Measurements from ENCODE around the gene RPL3.

Gene RPL3

DNA sequence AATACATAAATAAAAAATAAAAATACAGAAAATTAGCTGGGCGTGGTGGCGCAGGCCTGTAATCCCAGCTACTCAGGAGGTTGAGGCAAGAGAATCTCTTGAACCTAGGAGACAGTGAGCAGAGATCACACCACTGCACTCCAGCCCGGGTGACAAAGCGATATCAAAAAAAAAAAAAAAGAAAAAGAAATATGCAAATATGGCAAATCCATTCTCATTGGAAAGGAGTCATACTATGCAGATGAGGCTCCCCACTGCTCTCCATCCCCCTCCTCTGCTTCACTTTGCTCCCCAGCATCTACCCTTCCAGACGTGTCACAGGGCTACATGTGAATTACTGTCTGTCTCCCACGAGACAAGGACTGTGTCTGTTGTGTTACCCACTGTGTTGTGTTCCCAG, 38.3 kb downstream of the RPL3 start:
- DNase-seq = no peak

DNA sequence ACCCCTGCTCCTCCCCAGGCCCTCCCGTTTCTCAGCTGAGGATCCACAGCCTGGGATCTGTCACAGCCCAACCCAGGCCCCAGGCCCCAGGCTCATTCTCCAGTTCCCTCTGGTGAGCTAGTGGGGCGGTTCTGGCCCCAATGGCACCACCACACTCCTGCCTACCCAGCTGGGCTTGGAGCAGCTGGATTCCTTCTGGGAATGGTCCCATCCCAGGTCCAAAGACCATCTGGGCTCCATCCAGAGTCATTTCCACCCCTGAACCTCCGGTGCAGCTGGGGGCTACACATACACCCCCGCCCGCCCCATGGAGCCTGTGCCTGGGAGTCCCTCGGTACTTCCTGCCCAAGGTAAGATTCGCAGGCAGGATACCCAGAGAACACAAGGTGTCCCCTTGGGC, 39.2 kb downstream of the RPL3 start:
- DNase-seq = no peak

DNA sequence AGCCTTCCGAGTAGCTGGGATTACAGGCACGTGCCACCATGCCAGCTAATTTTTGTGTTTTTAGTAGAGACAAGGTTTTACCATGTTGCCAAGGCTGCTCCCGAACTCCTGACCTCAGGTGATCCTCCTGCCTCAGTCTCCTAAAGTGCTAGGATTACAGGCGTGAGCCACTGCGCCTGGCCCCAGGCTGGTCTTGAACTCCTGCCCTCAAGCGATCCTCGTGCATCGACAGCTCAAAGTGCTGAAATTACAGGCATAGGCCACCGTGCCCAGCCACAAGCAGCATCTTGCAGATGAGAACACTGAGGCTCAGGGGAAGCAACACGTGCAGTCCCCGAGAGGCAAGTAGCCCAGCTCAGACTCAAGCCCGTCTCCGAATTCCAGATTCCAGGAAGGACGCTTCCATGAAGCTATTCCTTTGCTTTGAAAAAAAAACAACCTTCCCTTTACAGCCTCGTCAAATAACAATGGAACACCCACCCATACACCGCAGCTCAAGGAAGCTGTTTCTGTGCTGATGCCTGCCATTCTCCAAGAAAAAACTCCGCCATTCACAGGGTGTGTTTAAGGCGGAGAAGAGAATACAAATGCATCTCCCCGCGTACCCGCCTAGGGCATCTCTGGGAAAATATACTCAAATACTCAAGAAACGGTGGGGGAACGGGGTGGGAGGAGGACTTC, 40.1 kb downstream of the RPL3 start:
- no peak for DNase-seq

DNA sequence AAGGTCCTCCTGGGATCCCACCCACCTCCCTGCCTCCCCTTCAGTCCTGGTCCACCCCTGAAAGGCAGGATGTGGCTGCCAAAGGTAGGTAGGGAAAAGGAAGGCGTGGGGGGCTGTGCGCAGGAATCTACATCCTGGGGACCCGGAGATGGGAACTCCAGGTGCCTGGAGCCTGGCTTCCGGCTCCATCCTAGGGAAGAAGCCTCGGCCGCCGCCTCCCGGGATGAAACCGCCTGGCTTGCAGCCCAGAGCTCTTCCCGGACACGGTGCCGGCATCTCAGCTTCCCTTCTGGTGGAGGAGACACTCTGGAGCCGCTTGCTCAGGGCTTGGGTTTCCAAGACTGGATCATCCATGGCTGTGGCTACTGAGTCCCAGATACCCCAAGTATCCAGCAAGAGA, 41.4 kb downstream of the RPL3 start:
- no peak for DNase-seq

DNA sequence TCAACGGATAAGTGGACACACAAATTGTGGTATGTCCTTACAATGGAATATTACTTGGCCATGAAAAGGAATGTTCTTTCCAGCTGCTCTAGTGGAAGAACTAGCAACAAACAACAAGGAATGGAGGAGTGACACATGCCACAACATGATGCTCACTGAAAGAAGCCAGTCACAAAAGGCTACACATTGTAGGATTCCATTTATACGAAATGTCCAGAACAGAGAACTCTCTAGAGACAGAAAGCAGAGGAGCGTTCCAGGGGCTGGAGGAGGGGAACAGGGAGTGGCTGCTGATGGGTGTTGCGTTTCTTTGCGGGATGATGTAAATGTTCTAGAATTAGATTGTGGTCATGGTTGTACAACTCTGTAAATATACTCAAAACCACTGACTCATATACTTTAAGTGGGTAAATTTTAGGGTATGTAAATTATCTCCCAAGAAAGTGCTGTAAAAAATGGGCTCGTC, 42.2 kb downstream of the RPL3 start:
- DNase-seq = no peak

DNA sequence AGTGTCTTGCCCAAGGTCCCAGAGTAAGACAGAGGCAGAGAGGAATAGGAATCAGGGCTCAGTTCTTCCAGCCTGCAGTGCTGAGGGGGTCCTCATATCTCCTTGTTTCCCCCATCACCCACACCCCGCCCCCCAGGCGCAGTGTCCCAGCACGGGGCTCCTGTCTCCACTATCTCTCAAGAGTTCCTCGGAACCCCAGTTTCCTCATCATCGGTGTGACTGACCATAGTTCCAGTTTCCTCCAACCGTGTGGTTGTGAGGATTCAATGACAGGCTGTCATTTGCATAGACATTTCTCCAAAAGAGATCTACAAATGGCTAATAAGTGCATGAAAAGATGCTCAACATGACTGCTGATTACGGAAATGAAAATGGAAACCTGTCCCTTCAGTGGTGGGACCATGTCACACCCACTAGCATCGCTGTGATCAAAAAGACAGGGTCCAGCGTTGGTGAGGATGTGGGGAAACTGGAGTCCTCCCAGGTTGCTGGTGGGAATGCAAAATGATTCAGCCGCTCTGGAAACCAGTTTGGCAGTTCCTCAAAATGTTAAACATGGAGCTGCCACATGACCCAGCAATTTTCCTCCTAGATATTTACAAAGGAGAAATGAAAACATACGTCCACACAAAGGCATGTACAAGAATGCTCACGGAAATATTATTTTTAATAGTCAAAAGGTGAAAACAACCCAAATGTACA, 42.8 kb downstream of the RPL3 start:
- no peak for DNase-seq

DNA sequence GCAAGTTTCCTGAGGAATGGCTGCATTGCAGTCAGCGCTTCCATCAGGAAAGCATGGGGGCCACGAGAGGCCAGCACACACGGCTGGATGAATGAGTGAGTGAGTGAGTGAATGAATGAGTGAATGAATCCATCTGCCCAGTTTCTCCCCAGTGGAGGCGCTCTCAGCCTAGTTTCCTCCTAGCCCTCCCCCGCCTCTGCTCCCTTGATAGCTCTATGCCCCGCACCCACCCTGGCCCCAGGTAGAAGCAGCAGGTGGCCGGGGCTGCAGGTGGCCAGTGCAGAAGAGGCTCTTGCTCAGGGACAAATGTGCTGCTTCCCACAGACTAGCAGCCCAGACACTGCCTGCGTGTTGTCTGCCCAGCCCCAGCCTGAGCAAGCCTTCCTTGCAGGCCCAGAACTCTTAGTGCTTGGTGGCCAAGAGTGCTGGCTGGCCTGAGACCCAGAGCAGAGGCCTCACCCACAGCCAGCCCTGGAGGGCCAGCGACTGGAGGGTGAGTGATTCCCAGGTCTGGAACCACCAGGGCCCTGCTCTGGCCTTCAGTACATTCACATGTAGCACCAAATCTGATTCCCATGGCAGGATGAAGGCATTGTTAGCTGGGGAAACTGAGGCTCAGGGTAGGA, 43.5 kb downstream of the RPL3 start:
- no peak for DNase-seq

DNA sequence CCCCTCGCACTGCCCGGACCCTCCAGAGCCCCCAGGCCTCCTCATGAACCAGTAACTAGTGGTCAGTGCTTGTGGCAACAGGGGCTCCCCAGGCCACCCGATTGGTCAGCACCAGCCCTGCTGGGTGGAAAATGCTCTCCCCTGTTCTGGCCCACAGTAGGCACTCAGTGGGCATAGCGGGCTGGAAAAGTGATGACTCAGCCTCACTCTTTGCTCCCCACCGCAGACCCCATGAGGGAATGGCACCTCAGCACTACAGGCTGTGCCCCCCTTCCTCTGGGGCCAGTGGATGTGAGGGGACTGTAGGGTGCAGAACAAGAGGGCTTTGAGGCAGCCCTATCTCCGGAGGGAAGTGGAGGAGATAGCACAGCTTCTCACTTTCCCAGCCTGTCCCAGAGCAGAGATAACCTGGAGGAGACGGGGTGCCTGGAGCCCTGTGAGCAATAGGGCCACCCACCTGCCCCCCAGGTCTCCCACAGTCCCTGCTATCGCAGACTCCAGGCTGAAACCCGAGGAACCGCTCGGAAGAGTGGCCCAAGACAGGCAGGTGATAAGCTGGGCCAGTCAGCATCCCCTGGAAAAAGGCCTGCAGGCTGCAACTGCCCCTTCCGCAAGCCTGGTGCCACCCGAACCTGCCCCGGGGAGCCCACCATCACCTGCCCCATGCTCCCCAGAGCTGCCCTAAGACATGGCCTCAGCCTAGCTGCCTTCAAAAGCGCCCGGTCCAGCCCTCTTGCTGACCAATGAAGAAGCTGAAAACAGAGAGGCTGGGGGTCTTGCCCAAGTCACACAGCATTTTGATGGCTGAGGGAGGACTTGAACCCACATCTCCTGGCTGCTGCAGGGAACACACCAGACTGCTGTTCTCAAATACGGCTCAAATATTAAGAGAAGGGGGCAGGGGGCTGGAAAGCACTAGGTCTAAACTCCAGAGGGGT, 45.2 kb downstream of the RPL3 start:
- DNase-seq = no peak

DNA sequence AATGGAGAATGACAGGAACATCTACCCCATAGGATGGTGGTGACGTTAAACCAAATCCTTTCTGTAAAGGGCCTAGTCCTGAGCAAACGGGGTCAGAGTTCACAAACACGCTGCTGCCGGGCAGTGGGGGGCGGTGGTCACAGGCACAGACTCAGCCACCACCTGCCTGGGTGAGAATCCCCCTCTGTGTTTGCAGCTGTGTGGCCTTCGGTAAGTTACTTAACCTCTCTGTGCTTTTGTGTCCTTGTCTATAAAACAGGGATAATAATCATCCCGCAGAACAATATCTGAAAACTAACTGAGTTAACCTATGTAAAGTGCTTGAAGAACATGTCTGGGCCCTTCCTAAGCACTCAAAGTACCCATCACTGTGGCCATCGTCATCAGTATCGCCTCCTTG, 48.6 kb downstream of the RPL3 start:
- no peak for DNase-seq

DNA sequence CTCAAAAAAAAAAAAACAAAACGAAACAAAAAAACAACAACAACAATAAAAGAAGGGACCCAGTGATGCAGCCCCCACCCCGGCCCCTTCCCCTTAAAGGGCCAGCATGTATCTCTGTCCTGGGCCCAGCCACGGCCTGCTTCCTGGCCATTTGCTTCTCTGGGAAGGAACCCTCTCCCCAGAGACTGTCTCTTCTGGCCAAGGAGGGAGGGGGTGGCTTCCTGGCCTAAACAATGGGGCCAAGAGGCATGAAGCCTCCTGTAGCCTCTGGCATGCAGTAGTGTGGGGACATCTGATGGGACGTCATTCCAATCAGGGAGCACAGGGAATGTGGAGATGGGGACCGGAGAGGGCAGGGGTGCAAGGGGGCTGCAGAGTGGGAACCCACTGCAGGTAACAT, 49.1 kb downstream of the RPL3 start:
- DNase-seq = no peak

DNA sequence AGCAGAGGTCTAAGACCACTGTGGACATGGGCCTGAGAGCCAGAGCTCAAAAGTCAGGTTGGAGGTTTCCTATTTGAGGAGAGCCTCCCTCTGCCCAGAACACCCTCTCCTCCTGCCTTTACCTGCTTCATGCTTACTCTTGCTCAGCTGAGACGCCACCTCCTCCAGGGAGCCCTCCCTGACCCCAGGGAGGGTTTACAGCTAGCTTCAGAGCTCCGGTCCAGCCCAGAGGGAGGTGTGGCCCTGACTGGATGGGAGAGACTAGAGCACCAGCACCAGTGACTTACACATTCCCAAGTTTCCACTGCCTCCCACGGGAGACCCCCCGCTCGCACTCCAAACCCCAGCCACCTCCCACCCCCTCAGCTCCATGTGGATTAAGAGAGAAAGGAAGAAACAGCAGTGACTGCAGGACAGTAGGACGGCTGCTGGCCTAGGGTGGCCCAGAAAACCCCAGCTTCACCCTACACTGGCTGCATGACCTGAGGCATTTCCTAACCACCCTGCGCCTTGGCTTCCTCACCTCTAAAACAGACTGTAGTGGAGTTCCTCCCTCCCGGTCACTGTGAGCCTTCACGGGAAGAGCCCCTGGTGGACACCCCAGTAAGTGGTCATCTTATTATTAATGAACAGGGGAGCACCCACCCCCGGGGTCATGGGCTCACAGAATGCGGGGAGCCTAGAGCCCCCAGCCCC, 50.2 kb downstream of the RPL3 start:
- DNase-seq = no peak

DNA sequence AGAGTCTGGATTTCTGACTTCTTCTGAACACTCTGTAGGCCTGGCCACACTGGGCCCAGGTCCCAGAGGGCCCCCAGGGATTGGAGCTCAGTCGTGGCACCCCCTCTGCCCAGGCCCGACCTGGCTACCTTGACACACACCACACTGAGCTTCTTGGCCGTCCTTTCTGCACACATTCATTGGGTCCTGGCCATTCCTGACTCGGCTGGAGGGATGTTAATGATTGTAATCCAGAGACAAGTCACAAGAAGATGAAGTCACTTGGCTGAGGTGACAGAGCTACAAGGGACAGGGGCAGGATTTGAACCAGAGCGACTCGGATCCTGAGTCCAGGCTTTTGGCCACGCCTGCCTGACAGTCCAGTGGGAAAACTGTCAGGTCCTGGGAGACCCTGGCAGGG, 50.8 kb downstream of the RPL3 start:
- DNase-seq = no peak

DNA sequence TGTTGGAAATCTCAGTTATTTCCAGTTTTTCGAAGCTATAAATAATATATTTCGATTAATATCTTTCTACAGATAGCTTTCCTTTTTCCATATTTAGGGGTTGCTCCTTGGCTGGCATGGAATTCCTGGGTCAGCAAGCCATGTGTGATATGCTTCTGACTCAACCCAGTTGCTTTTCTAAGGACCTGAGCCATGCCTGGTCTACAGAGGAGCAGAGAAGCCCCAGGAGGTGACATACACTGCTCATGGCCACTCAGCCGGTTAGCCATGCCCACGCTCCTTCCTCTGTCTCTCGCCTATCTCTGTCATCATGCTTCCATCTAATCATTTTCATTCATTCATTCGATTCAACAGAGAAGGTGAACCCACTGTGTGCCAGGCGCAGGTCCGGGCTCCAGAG, 51.4 kb downstream of the RPL3 start:
- no peak for DNase-seq

DNA sequence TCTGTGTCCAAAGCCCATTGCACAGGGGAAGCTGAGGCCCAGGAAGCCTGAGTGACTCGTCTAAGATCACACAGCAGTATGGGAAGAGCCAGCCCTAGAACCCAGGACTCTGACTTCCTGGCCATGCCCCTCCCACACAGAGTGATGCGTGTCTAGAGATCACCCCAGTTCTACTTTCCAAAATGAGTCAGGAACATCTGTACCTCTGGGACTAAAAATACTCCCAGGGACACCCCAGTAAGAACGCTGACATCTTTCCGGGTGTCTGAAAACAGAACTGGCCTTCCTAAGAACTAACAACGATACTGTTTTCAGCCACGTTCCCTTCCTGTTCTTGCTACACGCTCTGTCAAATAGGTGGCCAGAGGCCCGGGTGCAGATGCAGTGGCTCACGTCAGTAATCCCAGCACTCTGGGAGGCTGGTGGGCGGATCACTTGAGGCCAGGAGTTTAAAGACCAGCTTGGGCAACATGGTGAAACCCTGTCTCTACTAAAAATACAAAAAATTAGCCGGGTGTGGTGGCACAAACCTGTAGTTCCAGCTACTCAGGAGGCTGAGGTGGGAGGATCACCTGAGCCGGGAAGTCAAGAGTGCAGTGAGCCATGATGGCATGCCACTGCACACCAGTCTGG, 52.9 kb downstream of the RPL3 start:
- no peak for DNase-seq

DNA sequence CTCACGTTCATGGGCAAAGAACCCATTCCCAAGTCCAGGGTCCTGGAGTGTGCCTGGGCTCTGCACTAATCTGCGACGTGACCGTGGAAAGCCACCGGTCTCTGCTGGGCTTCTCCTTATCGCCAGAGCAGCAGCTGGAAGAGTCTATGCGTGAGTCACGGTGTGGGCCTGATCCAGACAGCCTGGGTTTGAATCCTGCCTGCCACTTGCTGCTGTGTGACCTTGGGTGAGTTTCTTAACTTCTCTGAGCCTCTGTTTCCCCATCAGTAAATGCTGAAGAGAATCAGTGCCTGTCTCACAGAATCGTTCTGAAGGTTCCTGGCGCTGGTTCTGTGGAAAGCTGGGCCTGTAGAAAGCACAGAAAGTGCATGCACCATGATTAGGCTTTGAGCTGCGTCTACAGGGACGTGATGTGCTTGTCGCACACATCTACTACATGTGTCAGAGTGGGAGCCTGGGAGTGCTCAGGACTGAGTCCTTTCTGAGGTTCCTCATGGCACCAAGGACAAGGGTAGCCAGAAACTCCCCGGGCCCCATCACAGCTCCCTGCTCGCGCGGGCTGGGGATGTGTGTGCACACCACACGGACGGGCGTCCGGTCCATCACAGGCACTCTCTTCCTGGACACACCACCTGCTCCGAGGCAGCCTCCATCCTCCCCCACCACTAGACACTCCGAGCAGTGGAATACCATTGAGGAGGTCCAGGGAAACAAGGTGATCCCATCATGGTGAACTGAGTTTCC, 54.1 kb downstream of the RPL3 start:
- DNase-seq = no peak

DNA sequence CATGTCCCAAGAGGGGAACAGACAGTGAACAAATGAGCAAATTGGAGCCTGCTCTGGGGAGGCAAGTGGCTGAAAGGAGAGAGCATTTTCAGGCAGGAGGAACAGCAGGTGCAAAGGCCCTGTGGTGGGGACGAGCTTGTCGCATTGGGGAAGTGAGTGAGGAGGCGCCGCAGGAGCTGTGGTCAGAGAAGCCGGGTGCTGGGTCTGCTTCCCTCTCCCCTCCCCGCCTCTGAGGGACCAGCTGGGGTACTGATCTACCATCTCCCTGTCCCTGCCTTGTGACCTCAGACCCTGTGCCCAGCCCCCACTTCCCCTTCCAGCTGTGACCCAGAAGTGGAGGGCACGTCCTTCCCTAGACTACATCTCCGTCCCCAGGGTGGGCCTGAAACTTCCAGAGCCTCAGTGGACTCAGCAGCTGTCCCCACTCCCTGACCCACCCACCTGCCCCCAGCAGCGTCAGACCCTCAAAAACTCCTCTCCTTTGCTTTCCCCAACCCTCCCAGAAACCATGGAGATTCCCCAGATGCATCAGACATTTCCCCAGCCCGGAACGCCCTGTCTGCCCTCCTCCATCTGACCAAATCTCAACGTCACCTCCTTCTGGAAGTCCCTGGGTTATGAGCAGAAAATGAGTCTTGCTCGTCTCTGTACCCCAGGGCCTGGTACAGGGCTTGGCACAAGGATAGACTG, 54.9 kb downstream of the RPL3 start:
- no peak for DNase-seq

DNA sequence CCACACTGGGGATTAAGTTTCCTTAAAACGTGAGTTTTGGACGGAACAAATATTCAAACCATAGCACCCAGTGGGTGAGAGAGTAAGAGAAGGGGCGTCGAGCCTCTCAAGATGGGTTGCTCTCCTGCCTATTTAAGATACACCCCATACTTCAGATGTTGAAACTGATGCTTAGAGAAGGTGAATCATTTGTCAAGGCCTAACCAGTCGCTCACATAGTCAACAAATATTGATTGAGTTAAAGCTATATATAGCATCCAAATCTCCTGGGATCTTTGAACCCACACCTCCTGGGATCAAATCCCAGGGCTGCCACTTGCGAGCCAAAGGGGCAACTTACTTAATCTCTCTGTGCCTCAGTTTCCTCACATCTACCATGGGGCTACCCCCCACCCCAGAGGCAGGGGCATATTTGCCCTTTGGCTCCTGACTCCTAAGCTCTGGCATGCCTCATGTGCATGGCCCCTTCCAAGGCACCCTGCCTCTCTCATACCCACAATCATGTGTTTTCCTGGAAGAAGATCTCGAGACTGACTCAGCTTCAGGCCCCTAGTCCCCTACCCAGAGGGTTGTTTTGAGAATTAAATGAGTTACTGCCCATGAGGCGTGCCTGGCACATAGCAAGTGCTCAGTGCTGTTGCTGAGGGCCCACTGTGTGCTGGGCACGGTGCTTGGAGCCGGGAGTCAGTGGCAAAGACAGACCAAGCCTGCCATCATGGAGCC, 55.6 kb downstream of the RPL3 start:
- DNase-seq = no peak
